ENCODE results near the gene SAXO1.

The SAXO1 gene

GRCh38 chr9:18909140-18910018 is 123.6 kb downstream of the SAXO1 start:
- no peak for DNase-seq

- DNase-seq, result no peak
These were observed 124.9 kb downstream of the SAXO1 start for GRCh38 chr9:18907927-18908625.

- no peak for DNase-seq
These were observed 126.2 kb downstream of the SAXO1 start for GRCh38 chr9:18906656-18907395.

GRCh38 chr9:18905883-18906629 is 127.0 kb downstream of the SAXO1 start:
- DNase-seq, result no peak

GRCh38 chr9:18905028-18905882 is 127.8 kb downstream of the SAXO1 start:
- DNase-seq, result no peak

DNA sequence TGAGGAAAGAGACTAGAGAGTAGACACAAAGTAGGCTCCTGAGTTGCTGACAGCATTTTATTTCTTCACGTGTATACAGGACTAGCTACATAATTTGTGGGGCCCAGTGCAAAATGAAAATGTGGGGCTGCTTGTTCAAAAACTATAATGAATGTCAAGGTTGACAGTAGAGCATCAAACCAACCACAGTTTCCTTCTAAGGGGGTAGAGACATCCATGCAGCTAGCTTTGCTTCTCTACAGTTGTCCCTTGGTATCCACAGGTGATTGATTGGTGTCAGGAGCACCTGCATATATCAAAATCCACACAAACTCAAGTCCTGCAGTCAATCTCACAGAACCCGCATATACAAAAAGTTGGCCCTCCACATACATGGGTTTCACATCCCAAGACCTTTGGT is 129.6 kb downstream of the SAXO1 start:
- no peak for DNase-seq

DNA sequence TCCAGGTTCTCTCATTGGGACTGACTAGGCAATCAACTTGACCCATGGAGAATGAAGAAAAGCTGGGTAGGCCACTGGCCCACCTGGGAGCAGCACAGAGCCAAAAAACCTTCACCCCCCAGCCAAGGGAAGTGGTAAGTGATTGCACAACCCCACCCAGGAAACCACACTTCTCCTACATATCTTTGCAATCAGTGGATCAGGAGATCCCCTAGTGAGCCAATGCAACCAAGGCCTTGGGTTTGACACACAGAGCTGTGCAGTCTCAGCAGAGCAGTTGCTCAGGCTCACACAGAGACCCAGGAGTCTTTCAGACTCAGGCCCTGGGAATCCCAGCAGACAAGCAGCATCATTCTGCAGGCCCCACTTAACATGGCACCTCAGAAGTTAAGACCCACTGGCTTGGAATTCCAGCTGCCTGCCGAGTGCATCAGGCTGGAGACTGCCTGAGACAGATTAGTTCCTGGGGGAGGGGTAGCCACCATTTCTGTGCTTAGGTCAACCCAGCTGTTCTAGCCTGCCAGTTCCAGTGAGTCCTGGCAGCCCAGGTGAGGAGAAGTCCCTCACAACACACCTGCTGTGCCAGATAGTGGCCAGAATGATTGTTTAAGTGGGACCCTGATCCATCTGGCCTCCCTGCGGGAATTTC is 136.4 kb downstream of the SAXO1 start:
- no peak for DNase-seq

- no peak for DNase-seq
These were observed 137.0 kb downstream of the SAXO1 start for GRCh38 chr9:18896004-18896403.

DNA sequence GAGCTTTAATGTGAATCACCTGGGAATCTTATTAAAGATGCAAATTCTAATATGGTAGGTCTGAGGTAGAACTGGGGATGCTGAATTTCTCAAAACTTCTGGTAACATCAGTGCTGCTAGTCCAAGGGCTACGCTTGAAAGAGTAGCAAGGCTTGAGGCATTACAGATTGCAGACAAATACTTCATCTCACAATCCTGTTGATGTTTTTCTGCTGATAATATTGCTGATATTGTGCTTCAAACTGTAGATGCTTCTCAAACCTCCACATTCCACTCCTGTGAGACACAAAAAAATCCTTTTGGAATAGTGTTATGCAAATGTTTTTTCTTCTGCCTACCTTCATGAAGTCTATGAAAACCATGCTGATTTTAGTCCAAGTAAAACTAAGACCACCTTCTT is 139.5 kb downstream of the SAXO1 start:
- DNase-seq, result no peak

DNA sequence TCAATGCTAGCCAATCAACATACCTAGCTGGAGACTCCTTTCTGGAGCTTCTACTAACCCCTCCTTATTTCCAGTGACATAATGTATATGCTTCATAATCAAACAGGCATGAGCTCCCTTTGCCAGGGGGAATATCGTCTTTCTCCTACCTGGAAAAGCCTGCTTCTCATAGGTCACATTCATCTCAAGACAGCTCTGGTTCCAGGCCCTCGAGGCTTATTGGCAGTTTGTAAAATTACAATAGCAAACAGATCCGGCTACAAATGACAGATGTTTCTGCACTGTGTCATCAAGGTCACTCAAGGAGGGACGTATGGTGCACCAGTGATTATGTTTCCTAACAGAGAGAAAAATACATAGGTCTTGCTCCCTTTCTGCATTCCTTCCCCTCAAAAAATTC is 140.0 kb downstream of the SAXO1 start:
- DNase-seq, result no peak

- no peak for DNase-seq
These were observed 140.9 kb downstream of the SAXO1 start for GRCh38 chr9:18891946-18892670.

DNA sequence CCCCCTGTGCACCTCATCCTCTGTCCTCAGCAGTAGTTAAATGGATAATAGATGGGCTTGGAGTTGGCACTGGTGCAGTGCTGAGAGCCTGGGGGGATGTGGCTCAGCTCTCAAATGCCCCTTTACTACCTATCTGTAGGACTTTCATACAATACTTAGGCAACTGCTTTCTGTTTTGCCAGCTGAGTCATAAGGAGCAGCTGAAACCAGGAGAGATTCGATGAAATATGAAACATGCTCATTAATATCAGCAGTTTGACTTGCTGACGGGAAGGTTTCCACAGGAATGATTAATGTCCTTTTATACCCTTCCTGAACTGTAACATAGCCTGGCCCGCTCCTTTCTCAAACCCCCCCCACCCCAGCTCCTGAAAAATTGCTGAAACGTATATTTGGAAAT is 142.6 kb downstream of the SAXO1 start:
- DNase-seq, result no peak

GRCh38 chr9:18889550-18889949 is 143.5 kb downstream of the SAXO1 start:
- DNase-seq, result no peak

DNA sequence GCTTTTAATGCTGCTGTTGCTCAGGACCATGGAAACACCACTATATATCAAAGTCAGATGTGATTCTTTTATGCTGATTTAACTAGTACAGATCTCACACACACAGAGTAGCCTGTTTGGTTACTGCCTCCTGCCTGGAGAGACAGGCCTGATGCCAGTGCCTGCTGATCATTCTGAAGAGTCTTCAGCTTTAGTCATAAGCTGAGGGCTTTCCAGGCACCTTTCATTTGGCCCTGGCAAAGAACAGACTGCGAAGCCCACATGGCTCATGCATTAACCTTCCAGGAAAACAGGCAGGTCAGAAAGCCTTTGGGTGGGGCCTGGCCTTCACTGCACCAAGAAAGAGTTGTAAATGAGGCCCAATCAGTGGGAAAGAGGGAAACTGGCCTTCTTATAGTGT is 144.7 kb downstream of the SAXO1 start:
- no peak for DNase-seq

- no peak for DNase-seq
These were observed 145.5 kb downstream of the SAXO1 start for GRCh38 chr9:18887546-18887945.

DNA sequence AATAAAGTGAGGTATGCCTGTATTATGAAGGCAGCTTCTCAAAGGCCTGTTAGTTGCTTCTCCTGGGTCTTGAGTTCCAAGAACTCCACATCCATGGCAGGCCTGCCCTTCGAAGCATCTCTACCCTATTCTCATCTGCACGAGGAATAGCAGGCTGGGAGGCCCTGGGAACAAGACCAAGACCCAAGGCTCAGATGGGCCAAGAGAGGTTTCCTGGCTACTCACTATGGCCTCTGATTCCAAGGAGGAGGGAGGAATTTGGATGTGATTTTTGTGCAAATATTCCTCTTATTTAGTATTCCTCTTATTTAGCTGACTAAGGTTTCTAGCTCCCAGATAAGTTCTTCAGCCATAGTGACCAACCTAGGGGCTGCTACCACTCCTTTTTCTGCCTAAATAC is 151.3 kb downstream of the SAXO1 start:
- DNase-seq, result peak; percentile 21

DNA sequence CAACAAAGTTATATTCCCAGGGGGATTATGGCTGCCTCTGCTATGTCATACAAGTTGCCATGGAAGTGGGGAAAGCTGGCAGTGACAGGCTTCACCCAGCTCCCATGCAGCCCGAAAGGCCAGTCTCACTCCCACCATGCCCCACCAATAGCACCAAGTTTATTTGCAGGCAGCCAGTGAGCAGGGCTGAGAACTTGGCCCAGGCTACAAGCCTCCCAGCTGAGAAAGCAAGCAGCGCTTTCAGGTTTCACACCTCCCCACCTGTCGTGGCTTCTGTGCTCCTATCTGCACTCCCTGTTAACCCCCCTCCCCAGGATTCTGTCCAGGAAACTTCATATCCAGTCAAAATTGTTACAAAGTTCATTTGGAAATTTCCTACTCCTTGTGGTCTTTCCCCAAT is 155.0 kb downstream of the SAXO1 start:
- no peak for DNase-seq

Data from midbrain (tissue), 1 donor.